ENCODE measurements around the gene GALNT2.

Gene GALNT2

GRCh38 chr1:230236301-230237008, 169.4 kb downstream of the GALNT2 start:
- Histone ChIP-seq H3K9ac (ENCODE audit: low read length) (no peak overlapping the region), H3K27me3 (replicated peaks; ENCODE audit: control insufficient read depth, insufficient read depth, low read length) (no peaks in the 10 kb centered on the region), H3K4me1 (ENCODE audit: control insufficient read depth, insufficient read depth, low read length) (peaks cover 31% of the 10 kb centered on the region), H3K4me3 (ENCODE audit: low read length) (no peak overlapping the region), H3K9me3 (ENCODE audit: control insufficient read depth, low read length) (no peaks in the 10 kb centered on the region), H3K36me3 (ENCODE audit: control insufficient read depth, insufficient read depth, low read length, severe bottlenecking) (peaks cover 47% of the 10 kb centered on the region)
- DNase-seq (ENCODE audit: low read depth) = no peak

- peak; percentile 28 for DNase-seq (ENCODE audit: low read depth)
Measured at GRCh38 chr1:230237009-230237370, 170.0 kb downstream of the GALNT2 start.

GRCh38 chr1:230237805-230238204, 170.8 kb downstream of the GALNT2 start:
- Histone ChIP-seq H3K36me3 (ENCODE audit: control insufficient read depth, insufficient read depth, low read length, severe bottlenecking) (peaks cover 55% of the 10 kb centered on the region), H3K4me1 (ENCODE audit: control insufficient read depth, insufficient read depth, low read length) (peaks cover 25% of the 10 kb centered on the region), H3K9ac (ENCODE audit: low read length) (no peak overlapping the region), H3K9me3 (ENCODE audit: control insufficient read depth, low read length) (no peaks in the 10 kb centered on the region), H3K27me3 (replicated peaks; ENCODE audit: control insufficient read depth, insufficient read depth, low read length) (no peaks in the 10 kb centered on the region), H3K4me3 (ENCODE audit: low read length) (no peak overlapping the region)
- no peak for DNase-seq (ENCODE audit: low read depth)

More at GRCh38 chr1:230237009-230237370, 170.0 kb downstream of the GALNT2 start:
- no peak overlapping the region for H3K9ac ChIP-seq (ENCODE audit: low read length)
- peaks cover 50% of the 10 kb centered on the region for H3K36me3 ChIP-seq (ENCODE audit: control insufficient read depth, insufficient read depth, low read length, severe bottlenecking)
- H3K27me3 ChIP-seq (replicated peaks; ENCODE audit: control insufficient read depth, insufficient read depth, low read length) = no peaks in the 10 kb centered on the region
- H3K9me3 ChIP-seq (ENCODE audit: control insufficient read depth, low read length) = no peaks in the 10 kb centered on the region
- peaks cover 30% of the 10 kb centered on the region for H3K4me1 ChIP-seq (ENCODE audit: control insufficient read depth, insufficient read depth, low read length)
- no peak overlapping the region for H3K4me3 ChIP-seq (ENCODE audit: low read length)

GRCh38 chr1:230240446-230241086, 173.5 kb downstream of the GALNT2 start:
- Histone ChIP-seq H3K36me3 (ENCODE audit: control insufficient read depth, insufficient read depth, low read length, severe bottlenecking) (peaks cover 75% of the 10 kb centered on the region), H3K4me3 (ENCODE audit: low read length) (no peak overlapping the region), H3K4me1 (ENCODE audit: control insufficient read depth, insufficient read depth, low read length) (peaks cover 29% of the 10 kb centered on the region), H3K9ac (ENCODE audit: low read length) (no peak overlapping the region), H3K9me3 (ENCODE audit: control insufficient read depth, low read length) (no peaks in the 10 kb centered on the region), H3K27me3 (replicated peaks; ENCODE audit: control insufficient read depth, insufficient read depth, low read length) (no peaks in the 10 kb centered on the region)
- no peak for DNase-seq (ENCODE audit: low read depth)

GRCh38 chr1:230242326-230242725, 175.3 kb downstream of the GALNT2 start:
- no peak overlapping the region for H3K4me3 ChIP-seq (ENCODE audit: low read length)
- no peak overlapping the region for H3K9ac ChIP-seq (ENCODE audit: low read length)
- DNase-seq (ENCODE audit: low read depth) = no peak

GRCh38 chr1:230243146-230243545, 176.1 kb downstream of the GALNT2 start:
- Histone ChIP-seq H3K27me3 (replicated peaks; ENCODE audit: control insufficient read depth, insufficient read depth, low read length) (no peaks in the 10 kb centered on the region), H3K9ac (ENCODE audit: low read length) (no peak overlapping the region), H3K4me3 (ENCODE audit: low read length) (no peak overlapping the region), H3K9me3 (ENCODE audit: control insufficient read depth, low read length) (no peaks in the 10 kb centered on the region), H3K4me1 (ENCODE audit: control insufficient read depth, insufficient read depth, low read length) (peaks cover 18% of the 10 kb centered on the region), H3K36me3 (ENCODE audit: control insufficient read depth, insufficient read depth, low read length, severe bottlenecking) (peaks cover 74% of the 10 kb centered on the region)
- no peak for DNase-seq (ENCODE audit: low read depth)

More at GRCh38 chr1:230242326-230242725, 175.3 kb downstream of the GALNT2 start:
- peaks cover 19% of the 10 kb centered on the region for H3K4me1 ChIP-seq (ENCODE audit: control insufficient read depth, insufficient read depth, low read length)
- no peaks in the 10 kb centered on the region for H3K27me3 ChIP-seq (replicated peaks; ENCODE audit: control insufficient read depth, insufficient read depth, low read length)
- H3K36me3 ChIP-seq (ENCODE audit: control insufficient read depth, insufficient read depth, low read length, severe bottlenecking) = peaks cover 79% of the 10 kb centered on the region
- no peaks in the 10 kb centered on the region for H3K9me3 ChIP-seq (ENCODE audit: control insufficient read depth, low read length)

GRCh38 chr1:230243583-230244353, 176.7 kb downstream of the GALNT2 start:
- no peak overlapping the region for H3K9ac ChIP-seq (ENCODE audit: low read length)
- peak; percentile 26 for DNase-seq (ENCODE audit: low read depth)
- H3K4me1 ChIP-seq (ENCODE audit: control insufficient read depth, insufficient read depth, low read length) = peaks cover 24% of the 10 kb centered on the region
- no peaks in the 10 kb centered on the region for H3K9me3 ChIP-seq (ENCODE audit: control insufficient read depth, low read length)
- no peaks in the 10 kb centered on the region for H3K27me3 ChIP-seq (replicated peaks; ENCODE audit: control insufficient read depth, insufficient read depth, low read length)
- H3K4me3 ChIP-seq (ENCODE audit: low read length) = no peak overlapping the region
- peaks cover 76% of the 10 kb centered on the region for H3K36me3 ChIP-seq (ENCODE audit: control insufficient read depth, insufficient read depth, low read length, severe bottlenecking)

GRCh38 chr1:230246551-230246950, 179.5 kb downstream of the GALNT2 start:
- Histone ChIP-seq H3K4me1 (ENCODE audit: control insufficient read depth, insufficient read depth, low read length) (peaks cover 36% of the 10 kb centered on the region), H3K4me3 (ENCODE audit: low read length) (no peak overlapping the region), H3K9ac (ENCODE audit: low read length) (no peak overlapping the region), H3K36me3 (ENCODE audit: control insufficient read depth, insufficient read depth, low read length, severe bottlenecking) (peaks cover 81% of the 10 kb centered on the region), H3K27me3 (replicated peaks; ENCODE audit: control insufficient read depth, insufficient read depth, low read length) (no peaks in the 10 kb centered on the region), H3K9me3 (ENCODE audit: control insufficient read depth, low read length) (no peaks in the 10 kb centered on the region)
- no peak for DNase-seq (ENCODE audit: low read depth)

- H3K9ac ChIP-seq (ENCODE audit: low read length) = peak overlapping the region; percentile 2
- H3K36me3 ChIP-seq (ENCODE audit: control insufficient read depth, insufficient read depth, low read length, severe bottlenecking) = peaks cover 83% of the 10 kb centered on the region
- no peak overlapping the region for H3K4me3 ChIP-seq (ENCODE audit: low read length)
- no peaks in the 10 kb centered on the region for H3K9me3 ChIP-seq (ENCODE audit: control insufficient read depth, low read length)
- no peaks in the 10 kb centered on the region for H3K27me3 ChIP-seq (replicated peaks; ENCODE audit: control insufficient read depth, insufficient read depth, low read length)
- no peak for DNase-seq (ENCODE audit: low read depth)
- H3K4me1 ChIP-seq (ENCODE audit: control insufficient read depth, insufficient read depth, low read length) = peaks cover 29% of the 10 kb centered on the region
Measured at GRCh38 chr1:230248016-230248888, 181.2 kb downstream of the GALNT2 start.

GRCh38 chr1:230248889-230249270, 181.8 kb downstream of the GALNT2 start:
- Histone ChIP-seq H3K4me3 (ENCODE audit: low read length) (no peak overlapping the region), H3K9ac (ENCODE audit: low read length) (no peak overlapping the region), H3K36me3 (ENCODE audit: control insufficient read depth, insufficient read depth, low read length, severe bottlenecking) (peaks cover 87% of the 10 kb centered on the region), H3K9me3 (ENCODE audit: control insufficient read depth, low read length) (no peaks in the 10 kb centered on the region), H3K4me1 (ENCODE audit: control insufficient read depth, insufficient read depth, low read length) (peaks cover 24% of the 10 kb centered on the region), H3K27me3 (replicated peaks; ENCODE audit: control insufficient read depth, insufficient read depth, low read length) (no peaks in the 10 kb centered on the region)
- DNase-seq (ENCODE audit: low read depth) = peak; percentile 42
